Endothelial cell of umbilical vein (primary cell): ENCODE results near the gene CHM.

Source experiments
- EZH2 ChIP-seq: IDR thresholded peaks from 2 replicates; pipeline ENCODE4 v1.6.1; 2012; ENCODE audit warnings: borderline replicate concordance, low read depth, mild to moderate bottlenecking, moderate library complexity, low read length, inconsistent platforms; ENCODE audit not compliant: severe bottlenecking
- FOS ChIP-seq: IDR thresholded peaks from 2 replicates; pipeline ENCODE4 v1.6.1; 2011; ENCODE audit warnings: mild to moderate bottlenecking, low read length, moderate library complexity, borderline replicate concordance; ENCODE audit not compliant: insufficient read depth
- GATA2 ChIP-seq: IDR thresholded peaks from 2 replicates; pipeline ENCODE4 v1.7.0; 2011; ENCODE audit warnings: low read depth, mild to moderate bottlenecking, moderate library complexity, mixed read lengths, low read length; ENCODE audit not compliant: insufficient read length, insufficient read depth
- JUN ChIP-seq: IDR thresholded peaks from 2 replicates; pipeline ENCODE4 v1.6.1; 2011; ENCODE audit warnings: borderline replicate concordance, low read depth; ENCODE audit not compliant: insufficient read length, insufficient read depth
- MYC ChIP-seq: IDR thresholded peaks from one replicate; pipeline ENCODE4 v1.6.1; 2011; ENCODE audit warnings: mild to moderate bottlenecking, low read depth, low read length
- POLR2A ChIP-seq: IDR thresholded peaks from 2 replicates; pipeline ENCODE4 v1.6.1; 2012; ENCODE audit warnings: low read depth, mild to moderate bottlenecking, control low read depth, low read length
- TF ChIP-seq, protein P1 (sequence below), 2 donors: IDR thresholded peaks; 1 replicate in 1 of 2; 2 replicates in 1 of 2; pipeline ENCODE4 v1.5.1; 2011; ENCODE audit warnings: low read length in 2 of 2, mild to moderate bottlenecking in 2 of 2, moderate library complexity in 2 of 2, control low read depth in 1 of 2, inconsistent platforms in 1 of 2, low read depth in 1 of 2; ENCODE audit not compliant: insufficient read depth in 1 of 2; ENCODE audit errors: extremely low read depth in 1 of 2
- TF ChIP-seq, protein P2 (sequence below): IDR thresholded peaks from 2 replicates; pipeline ENCODE4 v1.6.1; 2011; ENCODE audit not compliant: insufficient read depth, insufficient read length

DNA sequence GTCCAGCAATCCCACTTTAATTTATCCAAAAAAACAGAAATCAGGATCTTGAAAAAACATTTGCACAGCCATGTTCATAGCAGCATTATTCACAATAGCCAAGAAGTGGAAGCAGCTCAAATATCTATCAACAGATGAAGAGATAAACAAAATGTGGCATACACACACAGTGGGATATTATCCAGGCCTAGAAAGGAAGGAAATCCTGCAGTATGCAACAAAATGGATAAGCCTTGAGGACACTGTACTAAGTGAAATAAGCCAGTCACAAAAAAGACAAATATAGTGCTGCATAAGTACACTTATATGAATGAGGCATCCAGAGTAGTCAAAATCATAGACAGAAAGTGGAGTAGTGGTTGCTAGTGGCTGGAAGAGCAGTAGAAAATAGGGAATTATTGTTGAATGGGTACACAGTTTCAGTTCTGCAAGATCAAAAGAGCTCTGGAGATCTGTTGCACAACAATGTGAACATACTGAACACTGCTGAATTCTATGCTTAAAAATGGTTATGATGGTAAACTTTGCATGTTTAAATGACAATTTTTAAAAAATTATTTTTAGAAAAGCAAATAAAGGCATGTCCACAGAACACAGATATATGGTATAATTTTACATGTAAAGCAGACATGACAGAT lies 25.6 kb downstream of the CHM start:
- TF ChIP-seq, protein P1, sequence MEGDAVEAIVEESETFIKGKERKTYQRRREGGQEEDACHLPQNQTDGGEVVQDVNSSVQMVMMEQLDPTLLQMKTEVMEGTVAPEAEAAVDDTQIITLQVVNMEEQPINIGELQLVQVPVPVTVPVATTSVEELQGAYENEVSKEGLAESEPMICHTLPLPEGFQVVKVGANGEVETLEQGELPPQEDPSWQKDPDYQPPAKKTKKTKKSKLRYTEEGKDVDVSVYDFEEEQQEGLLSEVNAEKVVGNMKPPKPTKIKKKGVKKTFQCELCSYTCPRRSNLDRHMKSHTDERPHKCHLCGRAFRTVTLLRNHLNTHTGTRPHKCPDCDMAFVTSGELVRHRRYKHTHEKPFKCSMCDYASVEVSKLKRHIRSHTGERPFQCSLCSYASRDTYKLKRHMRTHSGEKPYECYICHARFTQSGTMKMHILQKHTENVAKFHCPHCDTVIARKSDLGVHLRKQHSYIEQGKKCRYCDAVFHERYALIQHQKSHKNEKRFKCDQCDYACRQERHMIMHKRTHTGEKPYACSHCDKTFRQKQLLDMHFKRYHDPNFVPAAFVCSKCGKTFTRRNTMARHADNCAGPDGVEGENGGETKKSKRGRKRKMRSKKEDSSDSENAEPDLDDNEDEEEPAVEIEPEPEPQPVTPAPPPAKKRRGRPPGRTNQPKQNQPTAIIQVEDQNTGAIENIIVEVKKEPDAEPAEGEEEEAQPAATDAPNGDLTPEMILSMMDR (IDR thresholded peaks at IDR 0.05; ENCODE audit: extremely low read depth in 1 of 2, insufficient read depth in 1 of 2, low read depth in 1 of 2, low read length in 2 of 2), result no peak
- TF ChIP-seq POLR2A, result no peak
- no peak for TF ChIP-seq GATA2
- TF ChIP-seq, protein P2, sequence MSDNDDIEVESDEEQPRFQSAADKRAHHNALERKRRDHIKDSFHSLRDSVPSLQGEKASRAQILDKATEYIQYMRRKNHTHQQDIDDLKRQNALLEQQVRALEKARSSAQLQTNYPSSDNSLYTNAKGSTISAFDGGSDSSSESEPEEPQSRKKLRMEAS, result no peak
- TF ChIP-seq FOS, result no peak
- TF ChIP-seq MYC, result no peak
- no peak for TF ChIP-seq EZH2
- TF ChIP-seq JUN, result no peak
